ENCODE data around the gene TEX54.
"Not testable (repeated sequence)": the region's sequence is repeated elsewhere in the genome, so short reads cannot be mapped to it uniquely, and the experiment has no call there.

The TEX54 gene

DNA sequence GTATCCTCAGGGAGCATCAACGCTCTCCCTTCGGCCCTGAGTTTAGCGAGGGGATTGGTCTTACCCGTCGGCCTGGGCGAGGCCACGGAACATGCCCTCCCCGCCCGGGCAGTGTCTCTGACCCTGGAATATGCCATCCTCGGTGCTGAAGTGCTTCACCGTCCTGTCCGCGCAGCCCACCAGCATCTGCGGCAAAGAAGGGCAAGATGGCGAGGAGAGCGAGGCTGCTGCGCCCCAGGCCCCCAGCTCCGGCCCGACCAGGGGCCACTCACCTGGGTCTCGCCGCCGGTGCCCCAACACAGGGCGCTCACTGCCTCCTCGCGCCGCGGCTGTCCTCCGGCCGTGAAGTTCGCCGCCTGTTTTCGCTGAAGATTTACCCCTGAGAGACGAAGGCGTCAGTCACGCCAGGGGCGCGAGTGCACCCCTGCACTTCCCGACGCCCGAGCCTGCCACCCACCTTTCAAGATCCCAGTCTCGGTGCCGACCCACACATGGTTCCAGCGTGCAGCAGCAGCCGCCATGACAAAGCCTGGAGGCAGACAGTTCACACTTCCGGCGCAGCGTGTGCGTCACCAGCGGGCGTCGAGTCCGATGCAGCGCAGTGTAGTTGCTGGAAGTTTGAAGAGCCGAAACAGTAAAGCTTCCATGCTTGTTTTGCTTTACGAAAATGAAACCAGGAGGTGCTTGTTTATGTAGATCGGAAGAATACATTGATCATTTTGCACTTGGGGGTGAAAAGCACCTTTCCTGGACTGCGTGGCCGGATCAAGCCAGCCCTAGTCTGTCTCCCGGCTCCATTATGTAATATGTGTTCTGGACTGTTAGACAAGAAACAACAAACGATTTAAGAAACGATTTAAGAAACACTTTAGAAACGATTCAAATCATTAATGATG is 6.7 kb upstream of the TEX54 start, which contains the start of gene WDR74:
Gene WDR74, minus strand, starts transcription at position 541 of the 896 bp plus-strand sequence. Its CDS starts 20 bp downstream, at position 521.
- TF ChIP-seq ELF4 (IDR thresholded peaks at IDR 0.05) (peak; percentile 84), NFRKB (IDR thresholded peaks at IDR 0.05) (peak; percentile 70), HDGF (IDR thresholded peaks at IDR 0.05; ENCODE audit: borderline replicate concordance) (no peak), L3MBTL2 (conservative IDR thresholded peaks at IDR 0.05) (peak; percentile 52; the same call in 1 of the 2 replicates), FOXK2 (IDR thresholded peaks at IDR 0.05) (peak; percentile 78; the same call in 1 of the 2 replicates), TARDBP (IDR thresholded peaks at IDR 0.05) (no peak), SUZ12 (IDR thresholded peaks at IDR 0.05) (no peak)
- TF ChIP-seq, protein P1, sequence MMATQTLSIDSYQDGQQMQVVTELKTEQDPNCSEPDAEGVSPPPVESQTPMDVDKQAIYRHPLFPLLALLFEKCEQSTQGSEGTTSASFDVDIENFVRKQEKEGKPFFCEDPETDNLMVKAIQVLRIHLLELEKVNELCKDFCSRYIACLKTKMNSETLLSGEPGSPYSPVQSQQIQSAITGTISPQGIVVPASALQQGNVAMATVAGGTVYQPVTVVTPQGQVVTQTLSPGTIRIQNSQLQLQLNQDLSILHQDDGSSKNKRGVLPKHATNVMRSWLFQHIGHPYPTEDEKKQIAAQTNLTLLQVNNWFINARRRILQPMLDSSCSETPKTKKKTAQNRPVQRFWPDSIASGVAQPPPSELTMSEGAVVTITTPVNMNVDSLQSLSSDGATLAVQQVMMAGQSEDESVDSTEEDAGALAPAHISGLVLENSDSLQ (IDR thresholded peaks at IDR 0.05) = no peak
- peak; percentile 69 for DNase-seq (ENCODE audit: extremely low spot score)
- ChIA-PET CTCF (interaction anchor here (1.2 kb wide), 1 partner anchor 162 kb away, joined by 3 read pairs; no protein-coding TSS in a partner anchor), POLR2A (interaction anchor here (0.6 to 3.4 kb wide), 14 partner anchors 7 to 112 kb away, joined by 3 to 331 read pairs (median 32); partner anchors contain the start of genes HNRNPUL2, NXF1, SLC3A2 and STX5)

DNA sequence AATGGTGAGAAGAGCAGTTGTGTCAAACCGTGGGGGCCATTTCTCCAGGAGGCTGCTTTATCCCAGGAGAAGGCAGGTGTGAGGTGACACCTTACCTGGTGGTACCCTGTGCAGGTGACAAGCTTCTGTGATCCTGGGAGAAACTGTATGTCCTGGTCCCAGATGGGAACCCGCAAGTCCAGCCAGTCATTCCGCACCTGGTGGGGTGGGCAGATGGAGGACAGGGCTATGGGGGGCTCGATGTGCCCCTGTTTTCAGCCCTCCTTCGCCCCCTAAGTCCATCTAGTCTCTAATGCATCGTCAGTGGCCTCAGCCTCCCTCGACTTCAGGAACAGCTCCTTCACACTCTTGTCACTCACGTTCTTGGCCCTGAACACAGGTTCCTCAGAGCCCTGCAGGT is 2.7 kb upstream of the TEX54 start:
- TF ChIP-seq FOXA1 (IDR thresholded peaks at IDR 0.05) (no peak), BHLHE40 (IDR thresholded peaks at IDR 0.05; ENCODE audit: borderline replicate concordance) (no peak), L3MBTL2 (conservative IDR thresholded peaks at IDR 0.05) (no peak), ZNF384 (IDR thresholded peaks at IDR 0.05) (no peak), TARDBP (IDR thresholded peaks at IDR 0.05) (no peak), SUZ12 (IDR thresholded peaks at IDR 0.05) (no peak), FOXK2 (IDR thresholded peaks at IDR 0.05) (no peak), ELF4 (IDR thresholded peaks at IDR 0.05) (no peak), HDGF (IDR thresholded peaks at IDR 0.05; ENCODE audit: borderline replicate concordance) (no peak)
- TF ChIP-seq, protein P1 (IDR thresholded peaks at IDR 0.05) = no peak
- POLR2A ChIA-PET = interaction anchor here (1.5 to 2.1 kb wide), 2 partner anchors 20 to 164 kb away, joined by 3 to 14 read pairs; partner anchors contain the start of genes LBHD1 and UQCC3
- CTCF ChIA-PET = no interaction called here
- no peak for DNase-seq (ENCODE audit: extremely low spot score)

DNA sequence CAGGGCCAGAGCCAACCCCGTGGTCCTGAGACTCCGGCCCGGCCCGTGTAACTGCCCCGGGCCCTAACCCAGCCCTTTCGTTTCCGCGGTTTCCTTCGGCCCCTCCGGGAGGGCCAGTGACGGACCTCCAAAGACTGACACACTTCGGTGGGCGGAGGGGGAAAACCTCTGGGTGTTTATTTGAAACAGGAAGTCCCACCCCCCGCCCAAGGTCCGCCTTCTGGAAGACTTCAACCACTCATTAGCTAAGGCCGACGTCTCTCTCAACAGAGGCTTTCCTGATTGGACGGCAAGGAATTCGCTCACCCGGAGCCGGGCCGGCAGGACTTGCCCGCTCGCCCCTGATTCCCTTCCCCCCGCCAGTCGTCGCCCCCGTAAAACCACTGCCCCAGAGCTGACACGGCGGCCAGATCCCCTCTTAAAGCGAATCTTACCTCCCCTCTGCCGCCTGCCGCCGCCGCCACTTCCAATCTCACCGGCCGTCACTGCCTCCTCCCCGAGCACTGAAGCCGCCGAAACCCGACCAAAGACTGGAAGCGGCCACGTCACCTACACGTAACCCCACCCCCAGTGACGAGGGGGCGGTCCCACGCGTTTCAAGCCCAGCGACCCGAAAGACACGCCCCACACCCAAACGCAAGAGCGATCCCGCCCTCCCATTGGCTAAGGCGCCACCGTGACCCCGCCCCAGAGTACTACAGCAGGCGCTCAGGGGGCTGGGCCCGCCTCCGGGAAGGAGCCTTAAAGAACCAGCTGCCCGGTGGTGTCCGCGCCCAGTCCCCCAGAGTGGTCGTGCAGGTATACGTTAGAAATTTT is 913 bp downstream of the TEX54 start, which contains the start of gene STX5:
Gene STX5, minus strand, starts transcription at position 532 of the 816 bp plus-strand sequence. CDS start 808 bp downstream, outside the sequence.
- peak; percentile 95 for DNase-seq (ENCODE audit: extremely low spot score)
- ChIA-PET CTCF (interaction anchor here (0.6 to 1.7 kb wide), 4 partner anchors 29 to 151 kb away, joined by 3 to 7 read pairs (median 4); no protein-coding TSS in a partner anchor), POLR2A (interaction anchor here (0.5 to 2.4 kb wide), 22 partner anchors 9 to 160 kb away, joined by 3 to 61 read pairs (median 4); partner anchors contain the start of genes HNRNPUL2, LBHD1, NXF1 and POLR2G)
- TF ChIP-seq SUZ12 (IDR thresholded peaks at IDR 0.05) (no peak), FOXM1 (IDR thresholded peaks at IDR 0.05; ENCODE audit: borderline replicate concordance) (no peak; the same call in 1 of the 2 replicates), ZNF384 (IDR thresholded peaks at IDR 0.05) (no peak), NFRKB (IDR thresholded peaks at IDR 0.05) (no peak), BHLHE40 (IDR thresholded peaks at IDR 0.05; ENCODE audit: borderline replicate concordance) (no peak), FOXA1 (IDR thresholded peaks at IDR 0.05) (no peak), ELF4 (IDR thresholded peaks at IDR 0.05) (peak; percentile 73), TARDBP (IDR thresholded peaks at IDR 0.05) (no peak), FOXK2 (IDR thresholded peaks at IDR 0.05) (peak; percentile 60; the same call in 1 of the 2 replicates), CTBP1 (IDR thresholded peaks at IDR 0.05; ENCODE audit: borderline replicate concordance) (no peak)
- TF ChIP-seq, protein P1 (IDR thresholded peaks at IDR 0.05) = peak; percentile 99

DNA sequence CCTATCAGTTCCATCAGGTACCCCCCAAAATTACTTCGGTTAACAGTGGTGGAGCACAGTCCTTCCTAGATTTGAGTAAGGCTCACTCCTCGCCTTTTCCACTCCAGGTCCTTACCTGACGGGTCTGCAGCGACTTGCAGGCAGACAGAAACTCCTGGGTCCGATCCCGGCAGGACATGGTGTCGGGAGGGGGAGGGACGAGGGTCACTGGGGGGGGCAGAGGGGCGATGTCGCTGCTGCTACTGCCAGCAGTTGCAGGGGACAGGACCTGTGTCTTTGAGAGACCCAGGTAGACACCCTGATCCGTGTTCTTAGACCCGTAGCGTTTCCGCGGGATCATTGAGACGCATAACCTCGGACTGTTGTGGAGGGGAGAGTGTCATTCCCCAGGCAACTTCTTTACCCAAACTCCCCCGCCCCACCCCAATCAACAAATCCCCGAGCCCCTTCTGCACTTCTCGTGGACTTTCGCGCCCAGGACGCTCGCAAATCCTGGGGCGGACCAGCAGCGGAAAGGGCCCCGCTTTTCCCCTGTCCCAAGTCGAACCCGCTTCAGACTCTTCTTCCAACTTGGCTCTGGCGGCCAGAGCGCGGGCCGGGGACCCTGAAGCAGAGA is 1.6 kb downstream of the TEX54 start:
- TF ChIP-seq FOXM1 (IDR thresholded peaks at IDR 0.05; ENCODE audit: borderline replicate concordance) = peak; percentile 90; the same call in 1 of the 2 replicates
- TF ChIP-seq, protein P1 (IDR thresholded peaks at IDR 0.05) = no peak
- TF ChIP-seq L3MBTL2 (conservative IDR thresholded peaks at IDR 0.05) = no peak
- no peak for TF ChIP-seq BHLHE40 (IDR thresholded peaks at IDR 0.05; ENCODE audit: borderline replicate concordance)
- no peak for TF ChIP-seq FOXA1 (IDR thresholded peaks at IDR 0.05)
- TF ChIP-seq TARDBP (IDR thresholded peaks at IDR 0.05) = 0 out of 2 replicates have a peak, but pooled peaks have one; percentile 17
- TF ChIP-seq SUZ12 (IDR thresholded peaks at IDR 0.05) = no peak
- ChIA-PET POLR2A (interaction anchor here (0.5 to 2.4 kb wide), 18 partner anchors 9 to 159 kb away, joined by 3 to 61 read pairs (median 6); partner anchors contain the start of genes HNRNPUL2, LBHD1, POLR2G and SLC3A2), CTCF (interaction anchor here (0.6 to 1.7 kb wide), 4 partner anchors 31 to 51 kb away, joined by 3 to 7 read pairs (median 3); no protein-coding TSS in a partner anchor)
- DNase-seq (ENCODE audit: extremely low spot score) = peak; percentile 50

DNA sequence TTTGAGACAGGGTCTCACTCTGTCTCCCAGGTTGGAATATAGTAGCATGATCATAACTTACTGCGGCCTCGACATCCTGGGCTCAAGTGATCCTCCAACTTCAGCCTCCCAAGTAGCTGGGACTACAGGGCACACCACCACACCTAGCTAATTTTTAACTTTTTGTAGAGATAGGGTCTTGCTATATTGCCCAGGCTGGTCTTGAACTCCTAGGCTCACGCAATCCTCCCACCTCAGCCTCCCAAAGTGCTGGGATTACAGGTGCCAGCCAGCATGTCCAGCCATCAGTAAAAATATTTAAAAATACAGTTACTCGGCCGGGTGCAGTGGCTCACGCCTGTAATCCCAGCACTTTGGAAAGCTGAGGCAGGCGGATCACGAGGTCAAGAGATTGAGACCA is 4.5 kb downstream of the TEX54 start:
- not testable (repeated sequence) for DNase-seq (ENCODE audit: extremely low spot score)
- CTCF ChIA-PET = interaction anchor here (1.4 kb wide), 1 partner anchor 42 kb away, joined by 3 read pairs; no protein-coding TSS in a partner anchor
- POLR2A ChIA-PET = interaction anchor here (2.5 to 3.4 kb wide), 2 partner anchors 12 to 22 kb away, joined by 10 to 28 read pairs; partner anchors contain the start of genes NXF1 and WDR74
